HepG2 (cell line): ENCODE data around the gene RGSL1. TPM values are rescaled to one million over a fixed set of nuclear protein-coding genes. Genes with fewer than 3 reads are reported as not detected.

Experiments
- ATAC-seq: fragments of 200-7000 bp; cut with Tn5 transposase; 3 replicates; pipeline ENCODE4 v1.9.1; 2020; ENCODE audit warnings: mild to moderate bottlenecking, moderate library complexity
- BruUV-seq: library from RNA; stranded (reverse); fragments of 400-500 nt; replicated peaks from 2 replicates; lab custom pipeline; 2021; lab: Mats Ljungman, UMichigan
- CTCF ChIA-PET: fragments of 300-600 bp; formaldehyde crosslinking; extraction: SDS; loops from one replicate; lab custom pipeline; 2021; ENCODE audit warnings: low total read pairs, inconsistent platforms, low intra/inter-chr PET ratio; lab: Yijun Ruan, JAX
- POLR2A ChIA-PET: fragments of 350-600 bp; sonication (Branson Sonifier 250); formaldehyde crosslinking; loops from one replicate; lab custom pipeline; 2020; ENCODE audit warnings: antibody characterized with exemption, inconsistent platforms; lab: Yijun Ruan, JAX
- DNase-seq: peaks from one replicate; pipeline ENCODE4 v3.0.0-alpha.2; 2015; ENCODE audit warnings: low spot score
- FAIRE-seq: peaks from 3 replicates; lab custom pipeline; 2011; peaks lifted over from hg19 to GRCh38; lab: Jason Lieb, UNC
- H2AFZ ChIP-seq: one replicate; pipeline ENCODE4 v1.6.1; 2011; ENCODE audit warnings: low read length, inconsistent platforms
- H3K27ac ChIP-seq: fragments of 300-600 bp; 3 replicates; pipeline ENCODE4 v1.8.0; 2011; ENCODE audit warnings: mixed run types, mild to moderate bottlenecking, mixed read lengths, low read length, inconsistent platforms; ENCODE audit not compliant: insufficient read depth; ENCODE audit errors: extremely low read length
- H3K27me3 ChIP-seq, 2 experiments: fragments of 200-600 bp in 1 of 2; 2 replicates in 1 of 2; 3 replicates in 1 of 2; pipeline versions ENCODE4 v1.6.0 to v1.8.0; 2011; ENCODE audit warnings: low read length in 2 of 2, mild to moderate bottlenecking in 2 of 2, moderate library complexity in 2 of 2, inconsistent platforms in 1 of 2; ENCODE audit not compliant: insufficient read depth in 2 of 2, control insufficient read depth in 1 of 2
- H3K36me3 ChIP-seq, 2 experiments: fragments of 200-600 bp in 1 of 2; replicated peaks in 1 of 2; 2 replicates in 1 of 2; 3 replicates in 1 of 2; pipeline versions ENCODE4 v1.5.1 to v1.8.0; 2011; ENCODE audit warnings: low read length in 2 of 2, inconsistent platforms in 1 of 2; ENCODE audit not compliant: insufficient read depth in 2 of 2, control insufficient read depth in 1 of 2
- H3K4me1 ChIP-seq: 2 replicates; pipeline ENCODE4 v1.5.1; 2012; ENCODE audit warnings: low read length, inconsistent platforms; ENCODE audit not compliant: insufficient read depth
- H3K4me2 ChIP-seq: 2 replicates; pipeline ENCODE4 v1.6.0; 2011; ENCODE audit warnings: low read depth, low read length, inconsistent platforms
- H3K4me3 ChIP-seq, 3 experiments: fragments of 200-600 bp in 1 of 3; sonication (generic), shearing (Covaris generic) in 1 of 3; replicated peaks in 1 of 3; 2 replicates each; pipeline ENCODE4 v1.5.1; 2011 to 2016; ENCODE audit warnings: low read length in 3 of 3, inconsistent platforms in 2 of 3, low read depth in 2 of 3, mild to moderate bottlenecking in 2 of 3, control low read depth in 1 of 3, mixed read lengths in 1 of 3; ENCODE audit not compliant: insufficient read depth in 1 of 3
- H3K79me2 ChIP-seq: one replicate; pipeline ENCODE4 v1.6.1; 2011; ENCODE audit warnings: low read length, inconsistent platforms; ENCODE audit not compliant: insufficient read depth
- H3K9ac ChIP-seq: 2 replicates; pipeline ENCODE4 v1.6.0; 2011; ENCODE audit warnings: mild to moderate bottlenecking, low read depth, low read length, inconsistent platforms; ENCODE audit not compliant: insufficient read depth
- H3K9me3 ChIP-seq: 2 replicates; pipeline ENCODE4 v1.5.1; 2012; ENCODE audit warnings: mild to moderate bottlenecking, low read length
- H4K20me1 ChIP-seq: 2 replicates; pipeline ENCODE4 v1.6.0; 2011; ENCODE audit warnings: inconsistent platforms, mild to moderate bottlenecking, low read length, moderate library complexity; ENCODE audit not compliant: insufficient read depth
- CENPT ChIP-seq: sonication (generic); formaldehyde crosslinking; IDR thresholded peaks from 2 replicates; pipeline ENCODE4 v1.8.0; 2022; ENCODE audit warnings: low read depth, mild to moderate bottlenecking, moderate library complexity, missing genetic modification reagents
- CTCF ChIP-seq: sonication (generic); formaldehyde crosslinking; IDR thresholded peaks from 2 replicates; pipeline ENCODE4 v1.5.0; 2020; ENCODE audit warnings: mild to moderate bottlenecking, missing genetic modification reagents, moderate library complexity
- HBP1 ChIP-seq: IDR thresholded peaks from 2 replicates; pipeline ENCODE4 v1.6.1; 2016; ENCODE audit warnings: low read depth, control low read depth
- HIVEP1 ChIP-seq: sonication (generic); formaldehyde crosslinking; IDR thresholded peaks from 2 replicates; pipeline ENCODE4 v1.4.0; 2020; ENCODE audit warnings: mild to moderate bottlenecking, missing genetic modification reagents
- RFXAP ChIP-seq: sonication (generic); formaldehyde crosslinking; IDR thresholded peaks from 2 replicates; pipeline ENCODE4 v1.4.0; 2020; ENCODE audit warnings: missing genetic modification reagents, borderline replicate concordance
- XBP1 ChIP-seq: sonication (generic); formaldehyde crosslinking; IDR thresholded peaks from 2 replicates; pipeline ENCODE4 v1.5.0; 2020; ENCODE audit warnings: missing genetic modification reagents
- ZNF160 ChIP-seq: sonication (generic); formaldehyde crosslinking; IDR thresholded peaks from 2 replicates; pipeline ENCODE4 v1.8.0; 2022; ENCODE audit warnings: mild to moderate bottlenecking, inconsistent platforms, missing genetic modification reagents
- WGBS: methylation state at CpG from one replicate; pipeline ENCODE4 v1.1.6; 2017; ENCODE audit warnings: low lambda C conversion rate; 5-methylcytosine and 5-hydroxymethylcytosine counted together
- in situ Hi-C: cut with HindIII; loops from 2 replicates; pipeline ENCODE4 v1.10.0; 2017; ENCODE audit warnings: low pct_unique_long_range_greater_than_20kb; ENCODE audit not compliant: extremely low pct_ligation_motif_present
- intact Hi-C: fragments of 100-400 bp; cut with micrococcal nuclease; formaldehyde crosslinking; loops from one replicate; pipeline ENCODE4 v1.10.0; 2022; ENCODE audit not compliant: unreplicated experiment
- polyA plus RNA-seq, 8 experiments: library from polyadenylated mRNA; depleted of rRNA in 3 of 8; stranded (reverse) in 7 of 8; unstranded in 1 of 8; fragments of >200 nt; fragmentation: Illumina TruSeq in 4 of 8; extraction: Trizol in 4 of 8; gene quantifications; 2 replicates each; pipeline versions ENCODE4 v1.2.1 to v1.2.3, GENCODE V29; 2011 to 2016; ENCODE audit warnings: low read depth in 4 of 8, missing spikeins in 1 of 8, mixed read lengths in 1 of 8; ENCODE audit not compliant: insufficient read depth in 1 of 8
- total RNA-seq, 5 experiments: library from RNA; depleted of rRNA; stranded (reverse); fragments of >200 nt; fragmentation: Illumina TruSeq; extraction: Trizol; gene quantifications; 2 replicates each; pipeline ENCODE4 v1.2.3, GENCODE V29; 2016; ENCODE audit warnings: low read depth in 1 of 5
- TF ChIP-seq, protein P1 (sequence below), 2 experiments: sonication (generic) in 1 of 2; formaldehyde crosslinking in 1 of 2; IDR thresholded peaks; 2 replicates each; pipeline versions ENCODE4 v1.5.1 to v1.6.1; 2011 to 2020; ENCODE audit warnings: borderline replicate concordance in 1 of 2, low read depth in 1 of 2, low read length in 1 of 2, mild to moderate bottlenecking in 1 of 2, missing genetic modification reagents in 1 of 2, moderate library complexity in 1 of 2

RGSL1 gene
- total and polyA plus RNA-seq, 2 of the 13 experiments (the other 11 are each of a cell fraction or from before 2014, with no cell fraction given), result not detected

- TF ChIP-seq CENPT (CRISPR knock-in tag) (no peak), XBP1 (CRISPR knock-in tag) (no peak), ZNF160 (CRISPR knock-in tag) (peak; percentile 91), CTCF (no peak)
- H3K4me3 ChIP-seq, result no peak overlapping the region
- H4K20me1 ChIP-seq, result no peaks in the 10 kb centered on the region
- H3K9ac ChIP-seq, result no peak overlapping the region
- CTCF ChIA-PET, result no interaction called here
- peaks cover 0 to 15% of the 10 kb centered on the region in 2 experiments; a peak in 3 of 5 replicates for H3K27me3 ChIP-seq
- ATAC-seq (no peak), FAIRE-seq (no peak), DNase-seq (no peak)
- intact Hi-C loops, result no loop called here
- no peak overlapping the region for H2AFZ ChIP-seq
- H3K4me1 ChIP-seq, result no peaks in the 10 kb centered on the region
- POLR2A ChIA-PET, result no interaction called here
- BruUV-seq, result no TSS peak
- H3K36me3 ChIP-seq, result no peaks in the 10 kb centered on the region
- H3K79me2 ChIP-seq, result no peaks in the 10 kb centered on the region
- H3K27ac ChIP-seq, result no peak overlapping the region
- in situ Hi-C loops, result no loop called here
- no peaks in the 10 kb centered on the region for H3K9me3 ChIP-seq
- no peak overlapping the region for H3K4me2 ChIP-seq
These were observed 28.3 kb downstream of the RGSL1 start for GRCh38 chr1:182478238-182478637.

DNA sequence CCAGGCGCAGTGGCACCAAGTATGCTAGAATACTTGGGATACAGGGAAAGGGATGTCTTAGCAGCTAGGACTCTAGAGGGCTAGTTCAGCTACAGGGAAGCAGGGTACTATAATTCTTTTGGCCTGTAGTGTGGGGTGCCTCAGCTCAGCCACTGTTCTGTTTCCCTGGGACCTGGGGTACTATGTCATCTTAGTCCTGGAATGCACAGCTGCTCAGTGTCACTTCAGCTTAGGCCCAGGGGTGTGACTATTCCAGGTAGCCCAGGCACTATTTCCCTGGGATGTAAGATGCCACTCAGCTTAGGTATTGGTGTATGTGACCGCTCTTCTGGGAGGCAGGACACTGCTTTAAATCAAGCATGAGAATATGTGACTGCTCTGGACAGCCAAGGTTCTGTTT lies 34.1 kb downstream of the RGSL1 start:
- H3K4me3 ChIP-seq, result no peak overlapping the region
- H3K79me2 ChIP-seq, result no peaks in the 10 kb centered on the region
- no peak overlapping the region for H3K9ac ChIP-seq
- no peaks in the 10 kb centered on the region; the same call in 1 of the 2 replicates for H4K20me1 ChIP-seq
- TF ChIP-seq, protein P1, sequence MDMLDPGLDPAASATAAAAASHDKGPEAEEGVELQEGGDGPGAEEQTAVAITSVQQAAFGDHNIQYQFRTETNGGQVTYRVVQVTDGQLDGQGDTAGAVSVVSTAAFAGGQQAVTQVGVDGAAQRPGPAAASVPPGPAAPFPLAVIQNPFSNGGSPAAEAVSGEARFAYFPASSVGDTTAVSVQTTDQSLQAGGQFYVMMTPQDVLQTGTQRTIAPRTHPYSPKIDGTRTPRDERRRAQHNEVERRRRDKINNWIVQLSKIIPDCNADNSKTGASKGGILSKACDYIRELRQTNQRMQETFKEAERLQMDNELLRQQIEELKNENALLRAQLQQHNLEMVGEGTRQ (IDR thresholded peaks at IDR 0.05; ENCODE audit: low read depth, low read length), result no peak
- TF ChIP-seq, protein P1 (CRISPR knock-in tag; IDR thresholded peaks at IDR 0.05; ENCODE audit: borderline replicate concordance), result no peak
- no peak for TF ChIP-seq HBP1
- no peak for TF ChIP-seq RFXAP
- TF ChIP-seq HIVEP1 (CRISPR knock-in tag), result no peak
- BruUV-seq, result no TSS peak
- CTCF ChIA-PET, result no interaction called here
- FAIRE-seq (no peak), DNase-seq (no peak), ATAC-seq (peak; percentile 24; the same call in 2 of the 3 replicates)
- H3K27me3 ChIP-seq, result 0 out of 5 replicates have a peak, but pooled peaks cover 0 to 3% of the 10 kb centered on the region in 2 experiments
- 33% methylated on average over 1 of the region's 2 CpGs for WGBS
- H3K4me1 ChIP-seq, result no peaks in the 10 kb centered on the region
- POLR2A ChIA-PET, result no interaction called here
- no peaks in the 10 kb centered on the region for H3K9me3 ChIP-seq
- intact Hi-C loops, result no loop called here
- no peak overlapping the region for H3K27ac ChIP-seq
- no peak overlapping the region for H3K4me2 ChIP-seq
- H2AFZ ChIP-seq, result no peak overlapping the region
- no peaks in the 10 kb centered on the region for H3K36me3 ChIP-seq
- in situ Hi-C loops, result no loop called here
